OCI-LY3 (cell line): ENCODE results near the gene EGF.
"Not testable (repeated sequence)": the region's sequence is repeated elsewhere in the genome, so short reads cannot be mapped to it uniquely, and the experiment has no call there.

Source experiments
- H2AFZ ChIP-seq: fragments of 200-600, 300-600 bp; shearing (Covaris generic); 2 replicates; pipeline ENCODE4 v1.6.0; 2014; ENCODE audit warnings: antibody characterized with exemption, low read depth, low read length
- H3K27ac ChIP-seq: fragments of 200-600, 300-600 bp; sonication (generic); 2 replicates; pipeline ENCODE4 v1.5.1; 2014; ENCODE audit warnings: mild to moderate bottlenecking, low read length, moderate library complexity, mixed read lengths
- H3K27me3 ChIP-seq: fragments of 200-600, 300-600 bp; sonication (generic); 2 replicates; pipeline ENCODE4 v1.6.1; 2014; ENCODE audit warnings: low read depth, low read length, mixed read lengths
- H3K36me3 ChIP-seq: fragments of 200-600, 300-600 bp; sonication (generic); replicated peaks from 2 replicates; pipeline ENCODE3; 2014; ENCODE audit warnings: low read depth, low read length, mixed read lengths
- H3K4me1 ChIP-seq: fragments of 300-600, 200-600 bp; sonication (generic); 2 replicates; pipeline ENCODE4 v1.6.1; 2014; ENCODE audit warnings: low read length, mixed read lengths
- H3K4me2 ChIP-seq: fragments of 200-600, 300-600 bp; sonication (generic); 2 replicates; pipeline ENCODE4 v1.6.1; 2014; ENCODE audit warnings: low read length, mixed read lengths
- H3K4me3 ChIP-seq: fragments of 300-600, 200-600 bp; sonication (generic); 2 replicates; pipeline ENCODE4 v1.5.1; 2014; ENCODE audit warnings: antibody characterized with exemption, mild to moderate bottlenecking, low read length, moderate library complexity
- H3K79me2 ChIP-seq: fragments of 300-600, 200-600 bp; shearing (Covaris generic); 2 replicates; pipeline ENCODE4 v1.6.1; 2014; ENCODE audit warnings: mild to moderate bottlenecking, low read length, mixed read lengths
- H3K9ac ChIP-seq: fragments of 300-600, 200-600 bp; shearing (Covaris generic); 2 replicates; pipeline ENCODE4 v1.6.0; 2014; ENCODE audit warnings: mild to moderate bottlenecking, low read length, moderate library complexity
- H3K9me3 ChIP-seq: fragments of 200-600, 300-600 bp; shearing (Covaris generic); 2 replicates; pipeline ENCODE4 v1.6.1; 2014; ENCODE audit warnings: low read length, mixed read lengths; ENCODE audit not compliant: insufficient read depth
- H4K20me1 ChIP-seq: fragments of 200-600, 300-600 bp; sonication (generic); 2 replicates; pipeline ENCODE4 v1.6.1; 2016; ENCODE audit warnings: low read length, mixed read lengths; ENCODE audit not compliant: insufficient read depth
- EZH2phosphoT487 ChIP-seq: fragments of 200-600 bp; shearing (Covaris generic); IDR thresholded peaks from 2 replicates; pipeline ENCODE4 v1.6.1; 2018; ENCODE audit warnings: antibody characterized with exemption, mixed run types, low read depth
- TF ChIP-seq, protein P1 (sequence below): fragments of 200-600, 300-600 bp; sonication (generic); IDR thresholded peaks from 2 replicates; pipeline ENCODE4 v1.5.1; 2014; ENCODE audit warnings: antibody characterized with exemption, low read length, low read depth

EGF gene

GRCh38 chr4:110034026-110034393 lies 121.3 kb downstream of the EGF start:
- no peaks in the 10 kb centered on the region for H3K79me2 ChIP-seq
- H3K4me3 ChIP-seq: no peak overlapping the region
- no peak overlapping the region for H3K9ac ChIP-seq
- peaks cover 38% of the 10 kb centered on the region for H3K27me3 ChIP-seq
- H3K36me3 ChIP-seq: no peaks in the 10 kb centered on the region
- no peak overlapping the region for H3K27ac ChIP-seq
- no peaks in the 10 kb centered on the region for H4K20me1 ChIP-seq
- peak overlapping the region; percentile 55 for H3K4me2 ChIP-seq
- H3K9me3 ChIP-seq: no peaks in the 10 kb centered on the region
- H3K4me1 ChIP-seq: peaks cover 12% of the 10 kb centered on the region
- TF ChIP-seq, protein P1, sequence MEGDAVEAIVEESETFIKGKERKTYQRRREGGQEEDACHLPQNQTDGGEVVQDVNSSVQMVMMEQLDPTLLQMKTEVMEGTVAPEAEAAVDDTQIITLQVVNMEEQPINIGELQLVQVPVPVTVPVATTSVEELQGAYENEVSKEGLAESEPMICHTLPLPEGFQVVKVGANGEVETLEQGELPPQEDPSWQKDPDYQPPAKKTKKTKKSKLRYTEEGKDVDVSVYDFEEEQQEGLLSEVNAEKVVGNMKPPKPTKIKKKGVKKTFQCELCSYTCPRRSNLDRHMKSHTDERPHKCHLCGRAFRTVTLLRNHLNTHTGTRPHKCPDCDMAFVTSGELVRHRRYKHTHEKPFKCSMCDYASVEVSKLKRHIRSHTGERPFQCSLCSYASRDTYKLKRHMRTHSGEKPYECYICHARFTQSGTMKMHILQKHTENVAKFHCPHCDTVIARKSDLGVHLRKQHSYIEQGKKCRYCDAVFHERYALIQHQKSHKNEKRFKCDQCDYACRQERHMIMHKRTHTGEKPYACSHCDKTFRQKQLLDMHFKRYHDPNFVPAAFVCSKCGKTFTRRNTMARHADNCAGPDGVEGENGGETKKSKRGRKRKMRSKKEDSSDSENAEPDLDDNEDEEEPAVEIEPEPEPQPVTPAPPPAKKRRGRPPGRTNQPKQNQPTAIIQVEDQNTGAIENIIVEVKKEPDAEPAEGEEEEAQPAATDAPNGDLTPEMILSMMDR: no peak
- TF ChIP-seq EZH2phosphoT487: no peak
- H2AFZ ChIP-seq: no peak overlapping the region

- not testable (repeated sequence) for H3K27ac ChIP-seq, H3K36me3 ChIP-seq, H3K9ac ChIP-seq, H4K20me1 ChIP-seq, H3K4me1 ChIP-seq, H3K79me2 ChIP-seq, H3K4me3 ChIP-seq, H3K9me3 ChIP-seq, H3K4me2 ChIP-seq, H2AFZ ChIP-seq
- H3K27me3 ChIP-seq: peaks cover 32% of the 10 kb centered on the region
Observed at GRCh38 chr4:110039164-110039563, 126.5 kb downstream of the EGF start.

GRCh38 chr4:110041735-110042134 lies 129.1 kb downstream of the EGF start:
- Histone ChIP-seq H4K20me1 (no peaks in the 10 kb centered on the region), H3K79me2 (no peaks in the 10 kb centered on the region), H3K36me3 (no peaks in the 10 kb centered on the region), H3K9me3 (no peaks in the 10 kb centered on the region), H3K9ac (no peak overlapping the region), H3K4me2 (no peak overlapping the region), H3K27ac (no peak overlapping the region), H3K27me3 (peaks cover 8% of the 10 kb centered on the region), H3K4me1 (no peaks in the 10 kb centered on the region), H3K4me3 (no peak overlapping the region), H2AFZ (no peak overlapping the region)
- no peak for TF ChIP-seq EZH2phosphoT487
- TF ChIP-seq, protein P1: no peak

DNA sequence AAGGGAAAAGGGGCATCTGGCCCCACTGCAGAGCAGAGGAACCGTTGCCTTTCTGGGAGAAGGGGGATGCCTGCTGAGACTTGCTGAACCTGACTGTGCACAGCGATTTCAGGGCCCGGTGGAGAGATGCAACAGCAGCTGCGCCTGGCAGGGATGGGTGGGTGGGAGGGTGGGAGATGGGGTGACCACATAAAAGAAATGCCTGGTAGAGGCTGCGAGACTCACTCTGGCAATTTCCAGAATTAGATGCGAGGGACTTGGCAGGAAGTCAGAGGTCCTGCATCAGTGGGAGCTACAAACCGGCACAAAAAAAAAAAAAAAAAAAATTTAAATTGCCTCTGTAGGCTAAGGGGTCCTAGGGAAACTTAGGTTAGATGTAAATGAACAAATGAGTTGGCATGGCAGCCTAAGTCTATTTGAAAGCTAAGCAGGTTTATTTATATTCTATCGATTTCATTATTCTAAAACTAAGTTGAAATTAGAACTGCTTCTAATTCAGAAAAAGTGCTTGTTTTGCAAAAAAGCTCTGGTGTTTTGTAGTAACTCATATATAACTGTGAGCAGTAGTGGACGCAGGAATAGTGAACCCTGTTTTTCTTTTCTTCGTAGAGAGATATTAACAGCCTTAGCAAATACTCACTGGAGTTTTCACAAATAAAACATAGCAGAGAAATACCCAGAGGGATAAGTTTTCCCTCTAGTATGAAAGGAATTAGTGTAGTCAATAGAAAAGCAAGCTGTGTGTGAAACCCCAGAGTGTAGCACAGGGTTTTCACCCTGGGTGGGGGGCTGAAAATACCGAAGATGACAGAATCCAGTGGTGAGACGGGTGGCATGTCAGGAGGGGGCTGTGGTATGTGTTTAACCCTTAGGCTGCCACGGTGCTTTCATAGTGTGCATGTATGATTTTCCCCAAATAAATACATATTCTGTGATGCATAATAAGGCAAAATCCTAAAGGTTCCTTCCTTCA lies 130.1 kb downstream of the EGF start:
- Histone ChIP-seq H4K20me1 (no peaks in the 10 kb centered on the region), H3K9ac (no peak overlapping the region), H3K79me2 (no peaks in the 10 kb centered on the region), H2AFZ (no peak overlapping the region), H3K27me3 (no peaks in the 10 kb centered on the region), H3K4me2 (no peak overlapping the region), H3K4me3 (no peak overlapping the region), H3K4me1 (no peaks in the 10 kb centered on the region), H3K36me3 (no peaks in the 10 kb centered on the region), H3K9me3 (no peaks in the 10 kb centered on the region), H3K27ac (no peak overlapping the region)
- TF ChIP-seq, protein P1: no peak
- TF ChIP-seq EZH2phosphoT487: no peak
